Astrocyte of the cerebellum (primary cell): ENCODE results near the gene NANOS2.

Experiments used
- DNase-seq: peaks from one replicate; pipeline ENCODE4 v3.0.0-alpha.2; 2011; ENCODE audit warnings: low read depth
- H3K4me3 ChIP-seq: 2 replicates; pipeline ENCODE4 v1.5.1; 2011; ENCODE audit warnings: mild to moderate bottlenecking, low read depth, low read length, moderate library complexity
- in situ Hi-C: cut with HindIII; loops from 2 replicates; pipeline ENCODE4 v1.10.0; 2017; ENCODE audit warnings: low sequenced_read_pairs
- TF ChIP-seq, protein P1 (sequence below): IDR thresholded peaks from 2 replicates; pipeline ENCODE4 v1.5.1; 2012; ENCODE audit warnings: low read length, low read depth, moderate library complexity, mild to moderate bottlenecking; ENCODE audit errors: missing control alignments

Gene NANOS2

DNA sequence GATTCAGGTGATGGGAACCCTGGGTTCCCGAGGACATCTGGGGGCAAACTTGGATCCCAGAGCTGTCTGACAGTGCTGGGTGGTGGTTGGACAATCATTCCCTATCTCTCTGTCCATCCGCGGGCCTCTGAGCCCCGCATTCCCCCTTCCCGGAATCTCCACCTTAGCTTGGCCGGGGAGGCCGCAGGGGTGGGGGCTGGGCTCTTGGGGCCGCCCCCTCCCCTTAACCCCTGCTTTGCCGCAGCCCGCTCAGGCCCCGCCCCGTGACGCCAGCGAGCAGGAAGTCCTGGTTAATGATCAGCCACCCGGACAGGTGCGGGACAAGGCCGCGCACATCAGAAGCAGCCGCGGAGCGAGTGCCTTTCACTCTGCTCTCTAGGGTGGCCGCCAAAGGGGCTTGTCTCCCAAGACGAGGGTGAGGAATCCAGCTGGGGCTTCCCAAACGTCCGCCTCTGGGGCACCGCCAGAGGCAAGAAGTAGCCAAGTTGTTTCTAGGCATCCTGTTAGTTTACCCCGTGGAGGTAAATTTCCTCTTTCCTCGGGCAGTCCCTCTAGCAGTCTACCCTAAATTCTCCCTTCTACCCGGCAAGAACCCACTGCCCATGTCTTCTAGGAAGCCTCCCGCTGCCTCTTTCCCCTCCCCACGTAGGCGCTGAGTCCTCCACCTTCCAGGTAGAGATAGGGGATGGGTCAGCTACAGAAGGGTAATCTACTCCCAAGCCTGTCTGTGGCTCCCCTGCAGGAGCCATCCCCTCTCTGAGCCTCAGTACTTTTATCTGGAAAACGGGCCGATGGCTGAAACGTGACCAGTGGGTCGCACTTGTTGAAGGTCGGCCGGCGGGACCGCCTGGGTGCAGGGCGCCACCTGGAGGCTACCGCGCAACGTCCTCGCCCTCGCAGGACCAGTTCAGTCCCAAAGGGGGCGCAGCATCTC lies 31.7 kb downstream of the NANOS2 start:
- in situ Hi-C loops, result no loop called here

GRCh38 chr19:45881909-45882528 lies 32.6 kb downstream of the NANOS2 start:
- H3K4me3 ChIP-seq, result no peak overlapping the region
- in situ Hi-C loops, result no loop called here
- TF ChIP-seq, protein P1, sequence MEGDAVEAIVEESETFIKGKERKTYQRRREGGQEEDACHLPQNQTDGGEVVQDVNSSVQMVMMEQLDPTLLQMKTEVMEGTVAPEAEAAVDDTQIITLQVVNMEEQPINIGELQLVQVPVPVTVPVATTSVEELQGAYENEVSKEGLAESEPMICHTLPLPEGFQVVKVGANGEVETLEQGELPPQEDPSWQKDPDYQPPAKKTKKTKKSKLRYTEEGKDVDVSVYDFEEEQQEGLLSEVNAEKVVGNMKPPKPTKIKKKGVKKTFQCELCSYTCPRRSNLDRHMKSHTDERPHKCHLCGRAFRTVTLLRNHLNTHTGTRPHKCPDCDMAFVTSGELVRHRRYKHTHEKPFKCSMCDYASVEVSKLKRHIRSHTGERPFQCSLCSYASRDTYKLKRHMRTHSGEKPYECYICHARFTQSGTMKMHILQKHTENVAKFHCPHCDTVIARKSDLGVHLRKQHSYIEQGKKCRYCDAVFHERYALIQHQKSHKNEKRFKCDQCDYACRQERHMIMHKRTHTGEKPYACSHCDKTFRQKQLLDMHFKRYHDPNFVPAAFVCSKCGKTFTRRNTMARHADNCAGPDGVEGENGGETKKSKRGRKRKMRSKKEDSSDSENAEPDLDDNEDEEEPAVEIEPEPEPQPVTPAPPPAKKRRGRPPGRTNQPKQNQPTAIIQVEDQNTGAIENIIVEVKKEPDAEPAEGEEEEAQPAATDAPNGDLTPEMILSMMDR, result no peak
- no peak for DNase-seq

More for the DNA sequence above, 31.7 kb downstream of the NANOS2 start:
- TF ChIP-seq, protein P1, result peak; percentile 98
- H3K4me3 ChIP-seq, result no peak overlapping the region
- peak; percentile 69 for DNase-seq

DNA sequence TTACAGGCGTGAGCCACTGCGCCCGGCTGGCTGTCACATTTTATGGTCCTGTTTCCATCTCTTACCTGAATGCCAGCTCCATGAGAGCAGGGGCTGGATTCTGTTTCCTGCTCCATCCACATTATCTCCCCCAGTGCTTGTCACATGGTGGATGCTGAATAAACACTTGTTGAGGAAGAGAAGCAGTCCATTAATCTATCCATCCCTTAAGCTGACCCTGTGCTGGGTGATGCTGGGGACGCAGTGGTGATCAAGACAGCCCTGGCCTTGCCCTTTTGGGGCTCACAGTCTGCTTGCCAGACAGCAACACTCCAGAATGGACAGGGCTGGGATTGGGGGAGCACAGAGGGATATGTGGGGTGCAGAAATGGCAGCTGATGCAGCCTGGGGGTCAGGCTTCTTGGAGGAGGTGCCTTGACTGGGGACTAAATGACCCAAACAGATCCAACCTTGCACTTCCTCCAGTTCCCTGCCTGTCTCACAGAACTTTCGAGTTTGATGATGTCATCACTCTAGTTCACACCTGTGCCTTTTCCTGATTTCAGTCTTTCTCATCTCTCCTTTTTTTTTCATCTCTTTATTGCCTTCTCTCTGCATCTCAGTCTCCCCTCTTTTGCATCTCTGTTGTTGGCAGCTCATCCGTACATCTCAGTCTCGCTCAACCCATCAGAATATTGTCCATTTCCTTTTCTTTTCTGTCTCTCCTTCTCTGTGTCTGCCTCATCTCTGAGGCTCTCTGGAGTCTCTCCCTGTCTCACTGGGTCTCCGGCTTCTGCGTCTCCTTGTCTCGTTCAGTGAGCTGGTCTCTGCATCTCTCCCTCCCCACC lies 33.3 kb downstream of the NANOS2 start:
- no peak for DNase-seq
- in situ Hi-C loops, result no loop called here
- TF ChIP-seq, protein P1, result no peak
- no peak overlapping the region for H3K4me3 ChIP-seq

- TF ChIP-seq, protein P1, result no peak
- no peak for DNase-seq
- H3K4me3 ChIP-seq, result no peak overlapping the region
- in situ Hi-C loops, result no loop called here
Measured at GRCh38 chr19:45879971-45880370, 34.6 kb downstream of the NANOS2 start.

- in situ Hi-C loops, result no loop called here
- DNase-seq, result no peak
- TF ChIP-seq, protein P1, result no peak
- no peak overlapping the region for H3K4me3 ChIP-seq
Measured at GRCh38 chr19:45879055-45879454, 35.5 kb downstream of the NANOS2 start.
